ENCODE measurements around the gene UGDH.
A peak's percentile ranks its signal among the peaks of the same experiment; 100 is the strongest.
"Not testable (repeated sequence)": the region's sequence is repeated elsewhere in the genome, so short reads cannot be mapped to it uniquely, and the experiment has no call there.

The UGDH gene

DNA sequence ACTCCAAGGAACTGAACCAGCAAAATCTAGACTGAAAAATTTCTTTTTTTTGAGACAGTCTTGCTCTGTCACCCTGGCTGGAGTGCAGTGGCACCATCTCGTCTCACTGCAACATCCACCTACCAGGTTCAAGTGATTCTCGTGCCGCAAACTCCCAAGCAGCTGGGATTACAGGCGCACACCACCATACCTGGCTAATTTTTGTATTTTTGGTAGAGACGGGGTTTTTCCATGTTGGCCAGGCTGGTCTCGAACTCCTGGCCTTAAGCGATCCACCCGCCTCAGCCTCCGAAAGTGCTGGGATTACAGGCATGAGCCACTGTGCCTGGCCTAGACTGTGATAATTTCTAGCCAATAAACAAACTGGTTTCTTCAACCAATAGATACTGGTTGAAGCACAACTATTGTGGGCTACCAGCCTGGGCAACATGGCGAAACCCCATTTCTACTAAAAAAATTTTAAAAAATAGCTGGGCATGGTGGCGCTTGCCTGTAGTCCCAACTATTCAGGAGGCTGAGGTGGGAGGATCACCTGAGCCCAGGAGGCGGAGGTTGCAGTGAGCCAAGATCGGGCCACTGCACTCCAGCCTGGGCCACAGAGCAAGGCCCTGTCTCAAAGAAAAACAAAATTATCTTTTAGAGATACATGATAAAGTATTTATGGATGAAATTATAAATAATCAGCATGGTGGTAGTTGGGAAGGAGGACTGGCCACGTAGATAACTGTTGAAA lies 11.4 kb downstream of the UGDH start:
- Histone ChIP-seq H3K27ac (ENCODE audit: extremely low read depth, low read depth, low read length) (peak overlapping the region; percentile 5; the same call in 1 of the 2 replicates), H3K36me3 (ENCODE audit: control insufficient read depth in 2 of 2, insufficient read depth in 1 of 2, low read length in 2 of 2) (peaks cover 6 to 14% of the 10 kb centered on the region in 2 experiments; a peak in 2 of 3 replicates)
- H3K4me3 ChIP-seq (ENCODE audit: low read depth, low read length); H3K4me1 ChIP-seq (ENCODE audit: control insufficient read depth, insufficient read depth, low read length); CTCF ChIA-PET; H3K9me3 ChIP-seq (ENCODE audit: control insufficient read depth, insufficient read depth, low read depth, low read length): not testable (repeated sequence)
- POLR2A ChIA-PET: interaction anchor here (0.6 kb wide), 1 partner anchor 11 kb away, joined by 3 read pairs; the partner anchor contains the start of gene UGDH
- TF ChIP-seq ZBTB17 (tag by site-specific recombination; IDR thresholded peaks at IDR 0.05): 0 out of 2 replicates have a peak, but pooled peaks have one; percentile 41

DNA sequence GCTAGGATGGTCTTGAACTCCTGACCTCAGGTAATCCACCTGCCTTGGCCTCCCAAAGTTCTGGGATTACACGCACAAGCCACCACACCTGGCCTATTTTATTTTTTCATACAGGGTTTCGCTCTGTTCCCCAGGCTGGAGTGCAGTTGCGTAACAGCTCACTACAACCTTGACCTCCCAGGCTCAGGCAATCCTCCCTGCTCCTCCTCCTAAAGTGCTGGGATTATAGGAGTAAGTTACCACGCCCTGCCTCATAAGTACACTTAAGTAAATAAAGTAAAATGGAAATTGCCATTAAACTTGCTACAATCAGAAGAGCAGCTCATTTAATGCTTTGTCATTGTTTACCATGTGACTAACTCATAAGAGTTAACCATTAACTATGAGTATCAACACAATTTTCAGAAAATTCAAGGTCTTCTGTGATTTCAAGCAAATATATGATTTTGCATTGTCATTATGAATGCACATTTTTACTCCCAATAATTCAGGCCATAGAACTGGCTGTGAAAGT lies 12.3 kb downstream of the UGDH start:
- peaks cover 14 to 15% of the 10 kb centered on the region in 2 experiments; a peak in 2 of 3 replicates for H3K36me3 ChIP-seq (ENCODE audit: control insufficient read depth in 2 of 2, insufficient read depth in 1 of 2, low read length in 2 of 2)
- H3K4me3 ChIP-seq (ENCODE audit: low read depth, low read length): no peak overlapping the region
- no peaks in the 10 kb centered on the region; the same call in 1 of the 2 replicates for H3K4me1 ChIP-seq (ENCODE audit: control insufficient read depth, insufficient read depth, low read length)
- H3K27ac ChIP-seq (ENCODE audit: extremely low read depth, low read depth, low read length): no peak overlapping the region
- no peaks in the 10 kb centered on the region for H3K9me3 ChIP-seq (ENCODE audit: control insufficient read depth, insufficient read depth, low read depth, low read length)
- ChIA-PET POLR2A (no interaction called here), CTCF (no interaction called here)
- TF ChIP-seq, protein P1, sequence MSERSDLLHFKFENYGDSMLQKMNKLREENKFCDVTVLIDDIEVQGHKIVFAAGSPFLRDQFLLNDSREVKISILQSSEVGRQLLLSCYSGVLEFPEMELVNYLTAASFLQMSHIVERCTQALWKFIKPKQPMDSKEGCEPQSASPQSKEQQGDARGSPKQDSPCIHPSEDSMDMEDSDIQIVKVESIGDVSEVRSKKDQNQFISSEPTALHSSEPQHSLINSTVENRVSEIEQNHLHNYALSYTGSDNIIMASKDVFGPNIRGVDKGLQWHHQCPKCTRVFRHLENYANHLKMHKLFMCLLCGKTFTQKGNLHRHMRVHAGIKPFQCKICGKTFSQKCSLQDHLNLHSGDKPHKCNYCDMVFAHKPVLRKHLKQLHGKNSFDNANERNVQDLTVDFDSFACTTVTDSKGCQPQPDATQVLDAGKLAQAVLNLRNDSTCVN (tag by site-specific recombination; optimal IDR thresholded peaks at IDR 0.05): no peak
- TF ChIP-seq ZNF76 (tag by site-specific recombination; IDR thresholded peaks at IDR 0.05; ENCODE audit: borderline replicate concordance, low read depth) (no peak), KLF1 (tag by site-specific recombination; IDR thresholded peaks at IDR 0.05) (peak; percentile 91), SP7 (tag by site-specific recombination; IDR thresholded peaks at IDR 0.05) (peak; percentile 60), SCRT2 (tag by site-specific recombination; IDR thresholded peaks at IDR 0.05) (no peak), ZNF248 (tag by site-specific recombination; IDR thresholded peaks at IDR 0.05) (no peak), ZNF530 (tag by site-specific recombination; IDR thresholded peaks at IDR 0.05; ENCODE audit: low read depth) (no peak), KLF7 (tag by site-specific recombination; IDR thresholded peaks at IDR 0.05; ENCODE audit: borderline replicate concordance) (peak; percentile 46; the same call in 1 of the 2 replicates), MZF1 (tag by site-specific recombination; IDR thresholded peaks at IDR 0.05; ENCODE audit: borderline replicate concordance) (no peak), HOXD13 (CRISPR knock-in tag; IDR thresholded peaks at IDR 0.05; ENCODE audit: borderline replicate concordance) (no peak), ZNF214 (tag by site-specific recombination; IDR thresholded peaks at IDR 0.05; ENCODE audit: borderline replicate concordance) (no peak), ZNF366 (tag by site-specific recombination; conservative IDR thresholded peaks at IDR 0.05) (peak; percentile 28; the same call in 1 of the 2 replicates), ZNF324 (tag by site-specific recombination; IDR thresholded peaks at IDR 0.05) (no peak)
- TF ChIP-seq, protein P2, sequence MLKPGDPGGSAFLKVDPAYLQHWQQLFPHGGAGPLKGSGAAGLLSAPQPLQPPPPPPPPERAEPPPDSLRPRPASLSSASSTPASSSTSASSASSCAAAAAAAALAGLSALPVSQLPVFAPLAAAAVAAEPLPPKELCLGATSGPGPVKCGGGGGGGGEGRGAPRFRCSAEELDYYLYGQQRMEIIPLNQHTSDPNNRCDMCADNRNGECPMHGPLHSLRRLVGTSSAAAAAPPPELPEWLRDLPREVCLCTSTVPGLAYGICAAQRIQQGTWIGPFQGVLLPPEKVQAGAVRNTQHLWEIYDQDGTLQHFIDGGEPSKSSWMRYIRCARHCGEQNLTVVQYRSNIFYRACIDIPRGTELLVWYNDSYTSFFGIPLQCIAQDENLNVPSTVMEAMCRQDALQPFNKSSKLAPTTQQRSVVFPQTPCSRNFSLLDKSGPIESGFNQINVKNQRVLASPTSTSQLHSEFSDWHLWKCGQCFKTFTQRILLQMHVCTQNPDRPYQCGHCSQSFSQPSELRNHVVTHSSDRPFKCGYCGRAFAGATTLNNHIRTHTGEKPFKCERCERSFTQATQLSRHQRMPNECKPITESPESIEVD (tag by site-specific recombination; IDR thresholded peaks at IDR 0.05): peak; percentile 82
- TF ChIP-seq, protein P3, sequence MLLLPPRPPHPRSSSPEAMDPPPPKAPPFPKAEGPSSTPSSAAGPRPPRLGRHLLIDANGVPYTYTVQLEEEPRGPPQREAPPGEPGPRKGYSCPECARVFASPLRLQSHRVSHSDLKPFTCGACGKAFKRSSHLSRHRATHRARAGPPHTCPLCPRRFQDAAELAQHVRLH (tag by site-specific recombination; IDR thresholded peaks at IDR 0.05): no peak
- TF ChIP-seq, protein P4, sequence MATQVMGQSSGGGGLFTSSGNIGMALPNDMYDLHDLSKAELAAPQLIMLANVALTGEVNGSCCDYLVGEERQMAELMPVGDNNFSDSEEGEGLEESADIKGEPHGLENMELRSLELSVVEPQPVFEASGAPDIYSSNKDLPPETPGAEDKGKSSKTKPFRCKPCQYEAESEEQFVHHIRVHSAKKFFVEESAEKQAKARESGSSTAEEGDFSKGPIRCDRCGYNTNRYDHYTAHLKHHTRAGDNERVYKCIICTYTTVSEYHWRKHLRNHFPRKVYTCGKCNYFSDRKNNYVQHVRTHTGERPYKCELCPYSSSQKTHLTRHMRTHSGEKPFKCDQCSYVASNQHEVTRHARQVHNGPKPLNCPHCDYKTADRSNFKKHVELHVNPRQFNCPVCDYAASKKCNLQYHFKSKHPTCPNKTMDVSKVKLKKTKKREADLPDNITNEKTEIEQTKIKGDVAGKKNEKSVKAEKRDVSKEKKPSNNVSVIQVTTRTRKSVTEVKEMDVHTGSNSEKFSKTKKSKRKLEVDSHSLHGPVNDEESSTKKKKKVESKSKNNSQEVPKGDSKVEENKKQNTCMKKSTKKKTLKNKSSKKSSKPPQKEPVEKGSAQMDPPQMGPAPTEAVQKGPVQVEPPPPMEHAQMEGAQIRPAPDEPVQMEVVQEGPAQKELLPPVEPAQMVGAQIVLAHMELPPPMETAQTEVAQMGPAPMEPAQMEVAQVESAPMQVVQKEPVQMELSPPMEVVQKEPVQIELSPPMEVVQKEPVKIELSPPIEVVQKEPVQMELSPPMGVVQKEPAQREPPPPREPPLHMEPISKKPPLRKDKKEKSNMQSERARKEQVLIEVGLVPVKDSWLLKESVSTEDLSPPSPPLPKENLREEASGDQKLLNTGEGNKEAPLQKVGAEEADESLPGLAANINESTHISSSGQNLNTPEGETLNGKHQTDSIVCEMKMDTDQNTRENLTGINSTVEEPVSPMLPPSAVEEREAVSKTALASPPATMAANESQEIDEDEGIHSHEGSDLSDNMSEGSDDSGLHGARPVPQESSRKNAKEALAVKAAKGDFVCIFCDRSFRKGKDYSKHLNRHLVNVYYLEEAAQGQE (tag by site-specific recombination; IDR thresholded peaks at IDR 0.05): no peak
- TF ChIP-seq, protein P5, sequence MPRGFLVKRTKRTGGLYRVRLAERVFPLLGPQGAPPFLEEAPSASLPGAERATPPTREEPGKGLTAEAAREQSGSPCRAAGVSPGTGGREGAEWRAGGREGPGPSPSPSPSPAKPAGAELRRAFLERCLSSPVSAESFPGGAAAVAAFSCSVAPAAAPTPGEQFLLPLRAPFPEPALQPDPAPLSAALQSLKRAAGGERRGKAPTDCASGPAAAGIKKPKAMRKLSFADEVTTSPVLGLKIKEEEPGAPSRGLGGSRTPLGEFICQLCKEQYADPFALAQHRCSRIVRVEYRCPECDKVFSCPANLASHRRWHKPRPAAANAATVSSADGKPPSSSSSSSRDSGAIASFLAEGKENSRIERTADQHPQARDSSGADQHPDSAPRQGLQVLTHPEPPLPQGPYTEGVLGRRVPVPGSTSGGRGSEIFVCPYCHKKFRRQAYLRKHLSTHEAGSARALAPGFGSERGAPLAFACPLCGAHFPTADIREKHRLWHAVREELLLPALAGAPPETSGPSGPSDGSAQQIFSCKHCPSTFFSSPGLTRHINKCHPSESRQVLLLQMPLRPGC (tag by site-specific recombination; IDR thresholded peaks at IDR 0.05): no peak
- TF ChIP-seq, protein P6, sequence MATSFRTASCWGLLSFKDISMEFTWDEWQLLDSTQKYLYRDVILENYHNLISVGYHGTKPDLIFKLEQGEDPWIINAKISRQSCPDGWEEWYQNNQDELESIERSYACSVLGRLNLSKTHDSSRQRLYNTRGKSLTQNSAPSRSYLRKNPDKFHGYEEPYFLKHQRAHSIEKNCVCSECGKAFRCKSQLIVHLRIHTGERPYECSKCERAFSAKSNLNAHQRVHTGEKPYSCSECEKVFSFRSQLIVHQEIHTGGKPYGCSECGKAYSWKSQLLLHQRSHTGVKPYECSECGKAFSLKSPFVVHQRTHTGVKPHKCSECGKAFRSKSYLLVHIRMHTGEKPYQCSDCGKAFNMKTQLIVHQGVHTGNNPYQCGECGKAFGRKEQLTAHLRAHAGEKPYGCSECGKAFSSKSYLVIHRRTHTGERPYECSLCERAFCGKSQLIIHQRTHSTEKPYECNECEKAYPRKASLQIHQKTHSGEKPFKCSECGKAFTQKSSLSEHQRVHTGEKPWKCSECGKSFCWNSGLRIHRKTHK (tag by site-specific recombination; IDR thresholded peaks at IDR 0.05): no peak
- TF ChIP-seq, protein P7, sequence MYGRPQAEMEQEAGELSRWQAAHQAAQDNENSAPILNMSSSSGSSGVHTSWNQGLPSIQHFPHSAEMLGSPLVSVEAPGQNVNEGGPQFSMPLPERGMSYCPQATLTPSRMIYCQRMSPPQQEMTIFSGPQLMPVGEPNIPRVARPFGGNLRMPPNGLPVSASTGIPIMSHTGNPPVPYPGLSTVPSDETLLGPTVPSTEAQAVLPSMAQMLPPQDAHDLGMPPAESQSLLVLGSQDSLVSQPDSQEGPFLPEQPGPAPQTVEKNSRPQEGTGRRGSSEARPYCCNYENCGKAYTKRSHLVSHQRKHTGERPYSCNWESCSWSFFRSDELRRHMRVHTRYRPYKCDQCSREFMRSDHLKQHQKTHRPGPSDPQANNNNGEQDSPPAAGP (tag by site-specific recombination; IDR thresholded peaks at IDR 0.05): no peak
